ENCODE measurements around the gene TCF7L1.
"Not testable (repeated sequence)": the region's sequence is repeated elsewhere in the genome, so short reads cannot be mapped to it uniquely, and the experiment has no call there.

TCF7L1 gene

GRCh38 chr2:85132834-85133637, at the start of gene TCF7L1:
Gene TCF7L1 (plus strand): TSS chr2:85133392. CDS start chr2:85133685, 293 bp downstream.
- DNase-seq (ENCODE audit: low read depth in 2 of 2): peak; percentile 83 to 84

DNA sequence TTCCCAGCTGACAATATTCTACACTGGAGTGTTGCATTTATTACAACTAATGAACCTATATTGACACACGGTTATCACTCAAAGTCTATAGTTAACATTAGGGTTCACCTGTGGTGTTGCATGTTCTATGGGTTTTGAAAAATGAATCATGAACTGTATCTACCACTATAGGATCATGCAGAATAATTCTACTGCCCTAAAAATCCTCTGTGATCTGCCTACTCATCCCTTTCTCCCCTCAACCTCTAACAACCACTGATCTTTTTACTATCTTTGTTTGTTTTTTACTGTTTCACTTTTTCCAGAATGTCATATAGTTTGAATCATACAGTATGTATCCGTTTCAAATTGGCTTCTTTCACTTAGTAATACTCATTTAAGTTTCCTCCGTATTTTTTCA, 47.6 kb upstream of the TCF7L1 start:
- no peak for DNase-seq (ENCODE audit: low read depth in 2 of 2)

DNA sequence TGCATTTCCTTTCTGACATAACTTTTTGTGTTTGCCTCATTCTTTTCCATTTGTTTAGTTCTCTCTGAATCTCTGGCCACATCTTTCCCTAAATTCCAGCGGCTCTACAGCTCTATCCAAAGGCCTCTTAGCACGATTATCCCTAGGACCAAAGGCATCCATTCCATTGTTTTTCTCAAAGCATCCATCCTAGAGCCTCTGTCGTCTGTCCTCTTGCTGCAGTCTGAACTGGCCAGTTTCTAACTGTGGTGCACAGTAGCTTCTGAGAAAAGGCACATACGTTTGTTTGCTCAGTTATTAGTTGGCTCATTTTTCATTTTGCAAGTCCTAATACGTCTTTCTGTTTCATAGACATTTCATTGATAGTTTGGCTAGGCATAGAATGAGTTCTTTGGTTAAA, 45.7 kb upstream of the TCF7L1 start:
- DNase-seq (ENCODE audit: low read depth in 2 of 2): no peak

GRCh38 chr2:85088921-85089320, 44.3 kb upstream of the TCF7L1 start:
- no peak for DNase-seq (ENCODE audit: low read depth in 2 of 2)

GRCh38 chr2:85089585-85089984, 43.6 kb upstream of the TCF7L1 start:
- no peak for DNase-seq (ENCODE audit: low read depth in 2 of 2)

DNA sequence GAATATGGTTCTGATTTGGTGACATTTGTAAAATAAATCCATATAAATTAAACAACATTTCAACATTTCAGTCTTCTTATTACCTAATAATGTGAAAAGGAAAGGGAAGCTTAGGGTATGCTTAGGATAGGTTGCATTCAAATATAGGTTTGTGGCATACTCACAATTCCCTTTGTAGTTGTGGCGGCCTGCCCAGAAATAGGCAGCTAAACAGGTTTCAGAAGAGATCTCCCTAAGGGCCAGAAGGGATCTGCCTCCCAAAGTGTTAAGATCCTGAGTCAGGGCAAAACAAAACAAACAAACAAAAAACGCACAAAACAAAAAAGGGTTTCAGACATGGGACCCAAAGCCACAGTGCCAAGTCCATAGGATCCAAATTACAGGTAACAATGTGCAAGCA, 41.4 kb upstream of the TCF7L1 start:
- no peak for DNase-seq (ENCODE audit: low read depth in 2 of 2)

GRCh38 chr2:85095094-85095493, 38.1 kb upstream of the TCF7L1 start:
- no peak for DNase-seq (ENCODE audit: low read depth in 2 of 2)

DNA sequence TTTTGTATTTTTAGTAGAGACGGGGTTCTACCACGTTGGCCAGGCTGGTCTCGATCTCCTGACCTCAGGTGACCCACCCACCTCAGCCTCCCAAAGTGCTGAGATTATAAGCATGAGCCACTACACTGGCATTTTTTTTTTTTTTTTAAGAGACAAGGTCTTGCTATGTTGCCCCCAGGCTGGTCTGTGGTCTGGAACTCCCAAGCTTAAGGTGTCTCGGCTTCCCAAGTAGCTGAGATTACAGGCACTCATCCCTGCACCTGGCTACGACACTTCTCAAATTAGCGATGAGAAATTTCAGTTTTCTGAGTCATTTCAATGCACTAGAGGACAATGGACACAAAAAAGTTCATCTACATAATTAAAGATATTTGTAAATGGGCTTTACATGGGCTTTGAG, 36.6 kb upstream of the TCF7L1 start:
- no peak for DNase-seq (ENCODE audit: low read depth in 2 of 2)

DNA sequence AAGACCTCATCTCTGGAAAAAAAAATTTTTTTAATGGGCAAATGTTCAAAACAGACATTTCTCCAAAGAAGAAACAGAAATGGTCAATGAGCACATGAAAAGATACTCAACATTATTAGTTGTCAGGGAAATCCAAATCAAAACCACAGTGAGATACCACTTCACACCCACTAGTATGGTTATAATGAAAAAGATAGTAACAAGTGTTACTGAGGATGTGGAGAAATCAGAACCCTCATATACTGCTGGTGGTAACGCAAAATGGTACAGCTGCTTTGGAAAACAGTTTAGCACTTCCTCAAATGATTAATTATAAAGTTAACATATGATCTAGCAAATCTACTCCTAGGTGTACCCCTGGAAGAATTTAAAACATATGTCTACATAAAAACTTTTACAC, 29.0 kb upstream of the TCF7L1 start:
- no peak for DNase-seq (ENCODE audit: low read depth in 2 of 2)

DNA sequence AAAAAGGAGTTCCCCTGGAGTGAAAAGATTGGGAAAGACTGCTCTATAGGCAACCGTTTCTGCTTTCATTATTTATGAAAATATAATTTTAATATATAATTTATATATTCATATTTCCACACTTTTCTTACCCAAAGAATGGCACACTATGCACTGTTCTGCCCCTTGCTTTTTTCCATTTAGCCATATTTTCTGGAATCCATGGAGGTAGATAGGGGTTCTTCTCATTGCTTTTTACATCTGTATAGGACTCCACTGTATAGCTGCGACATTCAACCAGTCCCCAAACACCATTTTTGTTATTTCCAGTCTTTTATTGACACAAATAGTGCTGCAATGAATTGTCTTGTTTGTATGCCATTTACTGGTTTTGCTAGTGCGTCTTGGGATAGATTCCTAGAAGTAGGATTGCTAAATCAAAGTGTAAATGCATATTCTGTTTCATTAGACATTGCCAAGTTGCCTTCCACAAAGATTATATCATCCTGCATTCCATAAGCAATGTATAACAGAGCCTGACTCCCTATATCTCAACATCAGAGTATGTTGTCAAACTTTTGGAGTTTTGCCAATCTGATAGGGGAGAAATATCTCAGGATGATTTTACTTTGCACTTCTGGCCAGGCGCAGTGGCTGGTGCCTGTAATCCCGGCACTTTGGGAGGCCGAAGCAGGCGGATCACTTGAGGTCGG, 26.6 kb upstream of the TCF7L1 start:
- peak; percentile 81 to 87 for DNase-seq (ENCODE audit: low read depth in 2 of 2)

DNA sequence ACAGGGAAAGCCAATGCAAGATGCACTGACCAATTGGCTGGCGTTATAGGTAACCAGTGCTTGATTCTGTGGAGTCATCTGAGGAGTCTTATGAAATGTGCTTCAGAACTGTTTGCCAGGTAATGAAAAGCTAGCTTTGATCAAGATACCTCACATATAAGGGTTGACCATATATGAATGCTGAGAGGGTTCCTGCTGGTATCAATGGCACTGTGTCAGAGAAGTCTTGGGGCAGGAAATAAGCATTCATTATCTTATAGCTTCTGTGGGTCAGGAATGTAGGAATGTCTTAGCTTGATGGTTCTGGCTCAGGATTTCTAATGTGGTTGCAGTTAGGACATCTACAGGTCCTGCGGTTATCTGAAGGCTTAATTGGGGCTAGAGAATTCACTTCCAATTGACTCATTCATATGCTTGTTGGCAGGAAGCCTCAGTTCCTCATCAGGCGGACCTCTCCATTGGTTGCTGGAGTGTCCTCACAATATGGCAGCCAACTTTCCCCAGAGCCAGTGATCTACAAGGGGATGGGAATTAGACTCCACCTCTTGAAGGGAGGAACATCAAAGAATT, 22.1 kb upstream of the TCF7L1 start:
- no peak for DNase-seq (ENCODE audit: low read depth in 2 of 2)

- no peak for DNase-seq (ENCODE audit: low read depth in 2 of 2)
Observed at GRCh38 chr2:85111819-85112281, 21.3 kb upstream of the TCF7L1 start.

- DNase-seq (ENCODE audit: low read depth in 2 of 2): no peak
Observed at GRCh38 chr2:85112906-85113625, 20.1 kb upstream of the TCF7L1 start.

DNA sequence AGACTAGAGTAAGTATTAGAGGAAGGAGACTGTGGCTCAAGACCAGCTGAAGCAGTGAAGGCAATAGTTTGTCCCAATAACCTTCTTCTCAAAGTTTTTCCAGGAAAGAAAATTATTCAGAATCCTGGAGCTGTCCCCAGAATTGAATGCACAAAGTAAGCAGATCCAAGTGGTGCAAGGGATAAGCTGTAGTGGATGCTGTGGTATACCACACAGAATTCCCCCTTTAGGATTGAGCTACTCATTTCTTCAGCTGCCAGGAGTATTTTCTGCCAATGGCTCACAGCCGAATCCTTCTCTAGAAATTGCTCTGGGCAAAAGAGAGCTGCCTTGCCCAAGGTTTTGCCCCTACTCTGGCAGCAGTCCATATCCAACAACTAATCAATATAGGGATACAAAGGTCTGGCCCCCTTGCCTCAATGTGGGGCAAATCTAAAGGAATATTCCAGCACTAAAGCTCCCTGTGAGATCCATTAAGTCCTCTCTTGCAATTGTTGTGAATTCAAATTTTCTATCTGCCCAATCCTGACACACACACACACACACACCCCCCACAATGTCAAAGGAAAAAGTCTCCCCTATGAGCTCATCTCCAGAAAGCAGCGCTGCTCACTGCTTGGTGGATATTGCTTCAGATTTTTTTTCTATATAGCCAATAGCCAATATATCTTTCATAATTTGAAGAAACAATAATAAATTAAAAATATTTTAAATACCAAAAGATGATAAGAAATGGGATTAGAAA, 18.4 kb upstream of the TCF7L1 start:
- DNase-seq (ENCODE audit: low read depth in 2 of 2): no peak

- DNase-seq (ENCODE audit: low read depth in 2 of 2): no peak
Observed at GRCh38 chr2:85116207-85116606, 17.0 kb upstream of the TCF7L1 start.

DNA sequence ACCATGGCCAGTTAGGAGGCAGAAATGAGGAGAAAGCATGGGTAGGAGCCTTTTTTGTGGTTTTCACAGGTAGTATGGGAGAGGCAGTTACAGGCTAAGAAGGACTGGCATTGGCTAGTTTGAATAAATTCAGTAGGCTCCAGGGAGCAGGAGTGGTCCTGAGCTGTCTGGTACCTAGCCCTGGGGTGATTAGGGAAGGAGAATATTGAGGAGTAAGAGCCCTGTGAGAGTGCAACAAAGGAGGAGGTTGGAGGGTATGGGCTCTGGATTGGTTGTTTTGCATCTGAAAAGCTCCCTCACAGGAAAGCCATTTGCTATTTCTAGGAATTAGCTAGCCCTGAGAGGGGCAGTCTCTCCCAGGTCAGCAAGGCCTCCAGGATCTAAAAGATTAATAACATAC, 13.3 kb upstream of the TCF7L1 start:
- DNase-seq (ENCODE audit: low read depth in 2 of 2): no peak

GRCh38 chr2:85120363-85120762, 12.8 kb upstream of the TCF7L1 start:
- no peak for DNase-seq (ENCODE audit: low read depth in 2 of 2)

DNA sequence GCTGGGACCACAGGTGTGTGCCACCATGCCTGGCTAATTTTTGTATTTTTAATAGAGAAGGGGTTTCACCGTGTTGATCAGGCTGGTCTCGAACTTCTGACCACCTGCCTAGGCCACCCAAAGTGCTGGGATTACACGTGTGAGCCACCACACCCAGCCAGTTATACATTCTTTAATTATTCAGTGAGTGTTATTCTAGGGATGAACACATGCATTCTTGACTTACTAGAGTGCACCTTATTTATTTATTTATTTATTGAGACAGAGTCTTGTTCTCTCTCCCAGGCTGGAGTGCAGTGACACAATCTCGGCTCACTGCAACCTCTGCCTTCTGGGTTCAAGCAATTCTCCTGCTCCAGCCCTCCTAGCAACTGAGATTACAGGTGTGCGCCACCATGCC, 6.7 kb upstream of the TCF7L1 start:
- not testable (repeated sequence) for DNase-seq (ENCODE audit: low read depth in 2 of 2)

DNA sequence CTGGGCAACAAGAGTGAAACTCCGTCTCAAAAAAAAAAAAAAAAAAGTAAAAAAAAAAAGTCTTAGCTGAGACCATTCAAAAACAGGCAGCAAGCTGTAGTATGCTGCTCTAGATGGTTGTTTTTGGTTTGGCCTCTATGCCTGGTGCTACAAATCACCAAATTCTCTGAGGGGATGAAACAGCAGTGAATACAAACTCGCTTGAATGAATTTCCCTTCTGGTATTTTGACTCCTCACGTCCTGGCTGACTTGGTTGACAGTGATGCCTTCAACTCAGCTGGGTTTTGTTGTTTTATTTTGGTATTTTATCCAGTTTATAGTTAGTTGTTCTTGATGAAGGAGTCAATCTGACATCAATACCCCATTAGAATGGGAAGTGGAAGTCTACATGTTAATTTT, 3.3 kb upstream of the TCF7L1 start:
- no peak for DNase-seq (ENCODE audit: low read depth in 2 of 2)

GRCh38 chr2:85130407-85130806, 2.8 kb upstream of the TCF7L1 start:
- DNase-seq (ENCODE audit: low read depth in 2 of 2): no peak

- no peak for DNase-seq (ENCODE audit: low read depth in 2 of 2)
Observed at GRCh38 chr2:85131116-85131515, 2.1 kb upstream of the TCF7L1 start.

GRCh38 chr2:85132397-85132796, 795 bp upstream of the TCF7L1 start:
- no peak for DNase-seq (ENCODE audit: low read depth in 2 of 2)

All from fibroblast of skin of left biceps (primary cell).